Gastrocnemius medialis (tissue), 4 donors: ENCODE results near the gene ACOT4. TPM values are rescaled to one million over a fixed set of nuclear protein-coding genes. Genes with fewer than 3 reads are reported as not detected.

Source experiments
- ATAC-seq, 2 donors: fragments of 150-250 bp; one replicate each; pipeline ENCODE4 v1.9.1; 2016
- DNase-seq, 2 donors: peaks; one replicate each; pipeline ENCODE4 v3.0.0-alpha.2; 2019
- H3K27ac ChIP-seq, 4 donors: fragments of 200-600 bp; sonication (generic); 1 replicate in 1 of 4; 2 replicates in 3 of 4; pipeline ENCODE4 v1.5.1; 2016 to 2018; ENCODE audit warnings: mild to moderate bottlenecking in 2 of 4, moderate library complexity in 1 of 4
- H3K27me3 ChIP-seq, 3 donors: fragments of 200-600 bp; sonication (generic) in 2 of 3; 1 replicate in 1 of 3; 2 replicates in 2 of 3; pipeline versions ENCODE4 v1.5.1 to v1.6.0; 2016 to 2019; ENCODE audit warnings: mild to moderate bottlenecking in 1 of 3, moderate library complexity in 1 of 3
- H3K36me3 ChIP-seq, 2 donors: fragments of 200-600 bp; sonication (generic) in 1 of 2; one replicate each; pipeline ENCODE4 v1.5.1; 2017 to 2018
- H3K4me1 ChIP-seq, 2 donors: fragments of 200-600 bp; sonication (generic) in 1 of 2; one replicate each; pipeline ENCODE4 v1.5.1; 2016 to 2017; ENCODE audit warnings: mild to moderate bottlenecking in 2 of 2
- H3K4me3 ChIP-seq, 4 donors: fragments of 200-600 bp; sonication (generic) in 3 of 4; 1 replicate in 1 of 4; 2 replicates in 3 of 4; pipeline ENCODE4 v1.5.1; 2016 to 2019; ENCODE audit warnings: mild to moderate bottlenecking in 2 of 4
- H3K9me3 ChIP-seq, 3 donors: fragments of 200-600 bp; sonication (generic) in 2 of 3; 1 replicate in 1 of 3; 2 replicates in 2 of 3; pipeline ENCODE4 v1.5.1; 2016 to 2019
- POLR2A ChIP-seq, 2 donors: fragments of 450-650 bp; IDR thresholded peaks; one replicate each; pipeline ENCODE4 v1.6.1; 2017; ENCODE audit warnings: antibody characterized with exemption in 2 of 2, mild to moderate bottlenecking in 2 of 2, moderate library complexity in 2 of 2
- in situ Hi-C, 4 donors: fragments of 200-750 bp; cut with MboI; loops; one replicate each; pipeline versions ENCODE4 v1.15.0 to v1.8.0; 2017; ENCODE audit warnings: low sequenced_read_pairs in 4 of 4
- intact Hi-C: fragments of 100-400 bp; cut with DNase I; formaldehyde crosslinking; loops from one replicate; pipeline ENCODE4 v1.15.1; 2023; ENCODE audit warnings: low total_unique reads
- total RNA-seq, 4 donors: library from RNA; depleted of rRNA; stranded (reverse); fragments of >200 nt; gene quantifications; one replicate each; pipeline versions ENCODE4 v1.1.0 to v1.2.3, GENCODE V29; 2016
- TF ChIP-seq, protein P1 (sequence below), 5 experiments: fragments of 450-650 bp in 3 of 5; fragments of 200-600 bp in 2 of 5; sonication (generic) in 2 of 5; IDR thresholded peaks in 4 of 5; conservative IDR thresholded peaks in 1 of 5; 1 replicate in 4 of 5; 2 replicates in 1 of 5; pipeline ENCODE4 v1.5.1; 2016 to 2019; ENCODE audit warnings: antibody characterized with exemption in 5 of 5, mild to moderate bottlenecking in 3 of 5, moderate library complexity in 3 of 5

ACOT4 gene
- total RNA-seq, 4 donors from 2014 or later = 0.40 to 1.2 (median 0.75) TPM

GRCh38 chr14:73594491-73594890 is 2.8 kb downstream of the ACOT4 start:
- Histone ChIP-seq H3K4me3 (no peak overlapping the region), H3K27ac (no peak overlapping the region), H3K27me3 (no peaks in the 10 kb centered on the region), H3K36me3 (no peaks in the 10 kb centered on the region), H3K9me3 (no peaks in the 10 kb centered on the region), H3K4me1 (no peaks in the 10 kb centered on the region)
- in situ Hi-C loops = no loop called here
- no peak for ATAC-seq
- no peak for DNase-seq
- TF ChIP-seq POLR2A (IDR thresholded peaks at IDR 0.05) = no peak
- TF ChIP-seq, protein P1, sequence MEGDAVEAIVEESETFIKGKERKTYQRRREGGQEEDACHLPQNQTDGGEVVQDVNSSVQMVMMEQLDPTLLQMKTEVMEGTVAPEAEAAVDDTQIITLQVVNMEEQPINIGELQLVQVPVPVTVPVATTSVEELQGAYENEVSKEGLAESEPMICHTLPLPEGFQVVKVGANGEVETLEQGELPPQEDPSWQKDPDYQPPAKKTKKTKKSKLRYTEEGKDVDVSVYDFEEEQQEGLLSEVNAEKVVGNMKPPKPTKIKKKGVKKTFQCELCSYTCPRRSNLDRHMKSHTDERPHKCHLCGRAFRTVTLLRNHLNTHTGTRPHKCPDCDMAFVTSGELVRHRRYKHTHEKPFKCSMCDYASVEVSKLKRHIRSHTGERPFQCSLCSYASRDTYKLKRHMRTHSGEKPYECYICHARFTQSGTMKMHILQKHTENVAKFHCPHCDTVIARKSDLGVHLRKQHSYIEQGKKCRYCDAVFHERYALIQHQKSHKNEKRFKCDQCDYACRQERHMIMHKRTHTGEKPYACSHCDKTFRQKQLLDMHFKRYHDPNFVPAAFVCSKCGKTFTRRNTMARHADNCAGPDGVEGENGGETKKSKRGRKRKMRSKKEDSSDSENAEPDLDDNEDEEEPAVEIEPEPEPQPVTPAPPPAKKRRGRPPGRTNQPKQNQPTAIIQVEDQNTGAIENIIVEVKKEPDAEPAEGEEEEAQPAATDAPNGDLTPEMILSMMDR (IDR thresholded peaks at IDR 0.05 in 4 of 5, conservative IDR thresholded peaks at IDR 0.05 in 1 of 5) = no peak
- intact Hi-C loops = no loop called here

GRCh38 chr14:73599499-73599898 is 7.8 kb downstream of the ACOT4 start:
- no peak overlapping the region for H3K4me3 ChIP-seq
- DNase-seq = no peak
- ATAC-seq = no peak

GRCh38 chr14:73602994-73603393 is 11.3 kb downstream of the ACOT4 start:
- TF ChIP-seq, protein P1 (IDR thresholded peaks at IDR 0.05 in 4 of 5, conservative IDR thresholded peaks at IDR 0.05 in 1 of 5) = no peak
- no peak for TF ChIP-seq POLR2A (IDR thresholded peaks at IDR 0.05)

More at GRCh38 chr14:73599499-73599898, 7.8 kb downstream of the ACOT4 start:
- Histone ChIP-seq H3K4me1 (no peaks in the 10 kb centered on the region), H3K9me3 (no peaks in the 10 kb centered on the region), H3K36me3 (no peaks in the 10 kb centered on the region), H3K27me3 (no peaks in the 10 kb centered on the region), H3K27ac (no peak overlapping the region)
- no peak for TF ChIP-seq POLR2A (IDR thresholded peaks at IDR 0.05)
- TF ChIP-seq, protein P1 (IDR thresholded peaks at IDR 0.05 in 4 of 5, conservative IDR thresholded peaks at IDR 0.05 in 1 of 5) = no peak
- intact Hi-C loops = no loop called here
- in situ Hi-C loops = no loop called here

GRCh38 chr14:73606271-73606670 is 14.6 kb downstream of the ACOT4 start:
- Histone ChIP-seq H3K4me3 (no peak overlapping the region), H3K27me3 (no peaks in the 10 kb centered on the region), H3K27ac (no peak overlapping the region), H3K9me3 (no peaks in the 10 kb centered on the region), H3K4me1 (no peaks in the 10 kb centered on the region), H3K36me3 (no peaks in the 10 kb centered on the region)
- in situ Hi-C loops (no loop called here), intact Hi-C loops (no loop called here)
- ATAC-seq (no peak), DNase-seq (no peak)
- TF ChIP-seq POLR2A (IDR thresholded peaks at IDR 0.05) = no peak
- TF ChIP-seq, protein P1 (IDR thresholded peaks at IDR 0.05 in 4 of 5, conservative IDR thresholded peaks at IDR 0.05 in 1 of 5) = no peak

More at GRCh38 chr14:73602994-73603393, 11.3 kb downstream of the ACOT4 start:
- no peaks in the 10 kb centered on the region for H3K4me1 ChIP-seq
- no peaks in the 10 kb centered on the region for H3K27me3 ChIP-seq
- no peak overlapping the region for H3K4me3 ChIP-seq
- H3K36me3 ChIP-seq = no peaks in the 10 kb centered on the region
- H3K27ac ChIP-seq = no peak overlapping the region
- intact Hi-C loops (no loop called here), in situ Hi-C loops (no loop called here)
- ATAC-seq (no peak), DNase-seq (no peak)
- no peaks in the 10 kb centered on the region for H3K9me3 ChIP-seq

DNA sequence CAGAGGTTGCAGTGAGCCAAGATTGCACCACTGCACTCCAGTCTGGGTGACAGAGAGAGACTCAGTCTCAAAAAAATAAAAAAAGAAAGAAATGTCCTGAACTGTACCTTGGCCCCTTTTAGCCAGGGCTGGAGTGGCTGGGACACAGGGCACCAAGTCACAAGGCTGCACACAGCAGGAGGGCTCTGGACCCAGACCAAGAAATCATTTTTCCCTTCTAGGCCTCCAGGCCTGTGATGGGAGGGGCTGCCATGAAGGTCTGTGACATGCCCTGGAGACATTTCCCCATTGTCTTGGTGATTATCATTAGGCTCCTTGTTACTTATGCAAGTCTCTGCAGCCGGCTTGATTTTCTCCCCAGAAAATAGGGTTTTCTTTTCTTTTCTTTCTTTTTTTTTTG is 15.6 kb downstream of the ACOT4 start:
- Histone ChIP-seq H3K27me3 (no peaks in the 10 kb centered on the region), H3K36me3 (no peaks in the 10 kb centered on the region), H3K27ac (no peak overlapping the region), H3K4me3 (no peak overlapping the region), H3K9me3 (no peaks in the 10 kb centered on the region), H3K4me1 (no peaks in the 10 kb centered on the region)
- DNase-seq (no peak), ATAC-seq (no peak)
- intact Hi-C loops = no loop called here
- no peak for TF ChIP-seq POLR2A (IDR thresholded peaks at IDR 0.05)
- TF ChIP-seq, protein P1 (IDR thresholded peaks at IDR 0.05 in 4 of 5, conservative IDR thresholded peaks at IDR 0.05 in 1 of 5) = no peak
- in situ Hi-C loops = no loop called here
